Measurements from ENCODE around the gene CCDC102A. TPM values are rescaled to one million over a fixed set of nuclear protein-coding genes. Genes with fewer than 3 reads are reported as not detected.

Gene CCDC102A
- polyA plus RNA-seq, 6 donors from 2014 or later: 3.8 to 13.8 (median 9.3) TPM

DNA sequence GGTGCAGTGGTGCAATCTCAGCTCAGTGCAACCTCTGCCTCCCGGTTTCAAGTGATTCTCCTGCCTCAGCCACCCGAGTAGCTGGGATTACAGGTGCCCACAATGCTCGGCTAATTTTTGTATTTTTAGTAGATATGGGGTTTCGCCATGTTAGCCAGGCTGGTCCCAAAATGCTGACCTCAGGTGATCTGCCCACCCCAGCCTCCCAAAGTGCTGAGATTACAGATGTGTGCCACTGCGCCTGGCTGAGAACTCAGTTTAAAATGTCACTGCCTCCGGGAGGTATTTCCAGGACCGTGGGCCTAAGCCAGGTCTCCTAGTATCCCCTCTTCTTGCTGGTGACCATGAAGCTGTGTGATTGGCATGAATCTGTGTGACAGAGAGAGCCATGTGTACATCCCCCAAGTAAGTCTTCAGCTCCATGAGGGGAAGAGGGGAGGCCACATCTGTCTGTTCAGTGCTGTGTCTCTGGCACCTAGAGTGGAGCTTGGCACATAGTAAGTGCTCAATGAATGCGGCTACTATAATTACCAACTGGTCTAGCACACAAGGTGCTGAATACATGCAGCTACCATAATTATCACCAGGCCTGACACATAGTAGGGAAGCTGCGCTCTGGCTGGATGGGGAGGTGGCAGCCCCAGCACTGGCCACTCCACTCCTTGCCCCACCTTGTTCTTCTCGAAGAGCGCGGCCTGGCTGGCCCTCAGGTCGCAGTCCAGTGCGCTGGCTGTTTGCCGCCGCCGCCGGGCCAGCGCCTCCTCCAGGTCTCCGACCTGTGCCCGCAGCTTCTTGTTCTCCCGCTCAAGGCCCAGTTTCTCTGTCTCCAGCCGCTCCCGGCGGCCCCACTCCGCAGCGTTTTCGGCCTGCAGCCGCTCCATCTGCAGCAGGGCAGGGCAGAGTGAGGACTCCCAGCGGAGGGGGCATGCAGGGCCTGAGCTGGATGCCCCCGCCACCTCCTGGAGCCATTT, 18.7 kb downstream of the CCDC102A start:
- no peak for ATAC-seq (ENCODE audit: low read depth in 2 of 2)
- Mint-ChIP-seq H3K27me3 (no peaks in the 10 kb centered on the region), H3K4me1 (peaks cover 23 to 26% (median 26%) of the 10 kb centered on the region in 3 donors), H3K4me3 (peak overlapping the region in 1 of 8 donors; percentile 11), H3K36me3 (peaks cover 0 to 29% of the 10 kb centered on the region in 2 donors), H3K27ac (peak overlapping the region in 1 of 6 donors; percentile 76), H3K9me3 (no peaks in the 10 kb centered on the region)
- no peak for DNase-seq

DNA sequence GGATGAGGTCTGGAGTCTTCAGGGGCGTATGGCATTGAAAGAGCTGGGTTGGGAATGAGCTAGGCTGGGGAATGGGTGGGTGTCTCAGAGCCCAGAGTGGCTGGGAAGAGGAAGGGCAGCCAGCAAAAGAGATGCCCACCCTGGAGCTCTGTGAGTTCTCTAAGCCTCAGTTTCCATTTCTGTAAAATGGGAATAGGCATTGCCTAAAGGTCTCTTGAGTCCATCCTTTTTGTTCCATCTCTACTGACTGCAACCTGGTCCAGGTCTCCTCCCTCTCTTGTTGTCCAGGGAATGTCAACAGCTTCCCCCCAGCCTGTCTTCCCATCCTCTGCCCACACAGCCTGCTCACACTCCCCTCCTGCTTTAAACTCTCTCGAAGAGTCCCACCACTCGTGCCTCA, 19.6 kb downstream of the CCDC102A start:
- no peak for DNase-seq
- Mint-ChIP-seq H3K27me3 (no peaks in the 10 kb centered on the region), H3K9me3 (no peaks in the 10 kb centered on the region), H3K4me3 (no peak overlapping the region), H3K4me1 (peaks cover 14 to 21% (median 20%) of the 10 kb centered on the region in 3 donors), H3K27ac (peak overlapping the region in 2 of 6 donors; percentile 79 to 85), H3K36me3 (peaks cover 0 to 29% of the 10 kb centered on the region in 2 donors)
- ATAC-seq (ENCODE audit: low read depth in 2 of 2): no peak

DNA sequence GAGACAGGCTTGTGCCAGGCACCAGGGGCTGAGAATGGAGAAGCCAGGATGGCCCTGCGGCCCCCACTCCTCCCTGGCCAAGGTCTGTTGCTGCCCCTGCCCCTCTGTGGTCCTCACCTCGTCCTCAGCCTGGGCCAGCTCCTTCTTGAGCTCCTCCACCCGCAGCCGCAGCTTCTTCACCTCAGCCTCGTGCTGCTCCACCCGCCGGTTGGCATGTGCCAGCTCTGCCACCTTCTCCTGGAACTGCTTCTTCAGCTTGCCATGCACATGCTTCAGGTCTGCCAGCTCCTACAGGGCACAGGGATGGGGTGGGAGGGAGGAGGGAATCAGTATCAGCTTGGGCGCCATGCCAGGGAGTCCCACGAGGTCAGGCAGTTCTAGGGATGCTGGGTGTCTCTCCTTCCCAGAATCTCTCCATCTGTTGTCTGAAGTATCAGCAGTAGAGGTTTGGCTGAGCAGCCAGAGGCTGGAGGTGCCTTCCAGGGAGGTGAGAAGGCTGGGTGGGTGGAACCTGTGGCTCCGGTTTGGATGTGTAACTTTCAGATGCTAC, 20.1 kb downstream of the CCDC102A start:
- DNase-seq (no peak), ATAC-seq (ENCODE audit: low read depth in 2 of 2) (no peak)
- Mint-ChIP-seq H3K27me3 (no peaks in the 10 kb centered on the region), H3K27ac (peak overlapping the region in 1 of 6 donors; percentile 79), H3K4me3 (no peak overlapping the region), H3K9me3 (no peaks in the 10 kb centered on the region), H3K36me3 (peaks cover 0 to 29% of the 10 kb centered on the region in 2 donors), H3K4me1 (peaks cover 12 to 21% (median 20%) of the 10 kb centered on the region in 3 donors)

DNA sequence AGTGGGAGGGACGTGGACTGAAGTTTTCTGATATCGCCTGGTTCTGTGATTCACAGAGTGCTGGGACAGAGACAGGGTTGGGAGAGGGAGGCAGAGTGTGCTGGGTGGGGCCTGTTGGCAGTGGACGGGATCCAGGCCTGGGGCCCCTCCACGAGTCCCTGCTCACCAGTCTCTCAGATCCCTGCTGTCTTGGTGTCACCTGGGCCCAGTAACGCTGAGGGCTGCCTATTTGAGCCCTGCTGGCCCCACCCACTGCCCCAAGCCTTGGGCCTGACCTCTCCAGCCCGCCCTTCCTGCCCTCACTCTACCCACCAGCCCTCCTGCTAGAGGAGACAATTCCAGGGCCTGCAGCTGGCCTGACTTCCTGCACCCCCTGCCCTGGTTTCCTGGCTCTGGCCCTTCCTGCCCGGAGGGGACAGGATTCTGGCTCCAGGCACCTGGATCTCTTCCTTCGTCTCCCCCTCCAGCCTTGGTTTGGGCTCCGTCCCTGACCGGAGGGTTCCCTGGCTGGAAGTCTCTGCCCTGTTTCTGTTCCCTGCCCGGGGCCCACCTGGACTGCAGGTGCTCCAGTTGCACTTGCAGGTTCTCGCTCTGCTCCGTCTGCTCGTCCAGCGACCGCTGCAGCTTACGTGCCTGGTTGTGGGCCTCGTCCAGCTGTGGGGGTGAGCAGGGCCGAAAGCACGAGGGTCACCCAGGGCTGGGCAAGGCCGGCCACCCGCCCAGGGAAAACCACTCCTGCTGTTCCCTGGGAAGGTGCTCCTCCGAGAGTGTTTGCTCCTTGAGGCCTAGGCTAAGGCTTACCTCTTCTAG, 21.4 kb downstream of the CCDC102A start:
- Mint-ChIP-seq H3K27me3 (no peaks in the 10 kb centered on the region), H3K27ac (no peak overlapping the region), H3K4me1 (peaks cover 3 to 12% (median 10%) of the 10 kb centered on the region in 3 donors), H3K36me3 (peaks cover 0 to 29% of the 10 kb centered on the region in 2 donors), H3K9me3 (no peaks in the 10 kb centered on the region), H3K4me3 (no peak overlapping the region)
- ATAC-seq (ENCODE audit: low read depth in 2 of 2) (no peak), DNase-seq (no peak)

DNA sequence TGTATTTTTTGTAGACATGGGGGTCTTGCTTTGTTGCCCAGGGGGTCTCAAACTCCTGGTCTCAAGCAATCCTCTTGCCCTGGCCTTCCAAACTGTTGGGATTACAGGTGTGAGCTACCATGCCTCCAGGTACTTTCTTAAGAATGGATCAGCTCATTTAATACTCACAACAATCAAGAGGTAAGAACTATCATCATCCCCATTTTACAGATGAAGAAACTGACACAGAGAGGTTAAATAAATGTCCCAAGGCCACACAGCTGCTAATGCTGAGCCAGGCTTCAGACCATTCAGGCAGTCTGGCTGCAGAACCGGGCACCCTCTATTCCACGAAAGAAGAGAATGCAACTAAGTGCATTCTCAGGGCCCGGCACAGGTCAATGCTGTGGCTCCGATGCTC, 22.0 kb downstream of the CCDC102A start:
- no peak for ATAC-seq (ENCODE audit: low read depth in 2 of 2)
- DNase-seq: no peak
- Mint-ChIP-seq H3K27ac (no peak overlapping the region), H3K36me3 (peaks cover 0 to 29% of the 10 kb centered on the region in 2 donors), H3K4me3 (no peak overlapping the region), H3K9me3 (no peaks in the 10 kb centered on the region), H3K4me1 (peaks cover 0 to 10% (median 6%) of the 10 kb centered on the region in 3 donors), H3K27me3 (no peaks in the 10 kb centered on the region)

DNA sequence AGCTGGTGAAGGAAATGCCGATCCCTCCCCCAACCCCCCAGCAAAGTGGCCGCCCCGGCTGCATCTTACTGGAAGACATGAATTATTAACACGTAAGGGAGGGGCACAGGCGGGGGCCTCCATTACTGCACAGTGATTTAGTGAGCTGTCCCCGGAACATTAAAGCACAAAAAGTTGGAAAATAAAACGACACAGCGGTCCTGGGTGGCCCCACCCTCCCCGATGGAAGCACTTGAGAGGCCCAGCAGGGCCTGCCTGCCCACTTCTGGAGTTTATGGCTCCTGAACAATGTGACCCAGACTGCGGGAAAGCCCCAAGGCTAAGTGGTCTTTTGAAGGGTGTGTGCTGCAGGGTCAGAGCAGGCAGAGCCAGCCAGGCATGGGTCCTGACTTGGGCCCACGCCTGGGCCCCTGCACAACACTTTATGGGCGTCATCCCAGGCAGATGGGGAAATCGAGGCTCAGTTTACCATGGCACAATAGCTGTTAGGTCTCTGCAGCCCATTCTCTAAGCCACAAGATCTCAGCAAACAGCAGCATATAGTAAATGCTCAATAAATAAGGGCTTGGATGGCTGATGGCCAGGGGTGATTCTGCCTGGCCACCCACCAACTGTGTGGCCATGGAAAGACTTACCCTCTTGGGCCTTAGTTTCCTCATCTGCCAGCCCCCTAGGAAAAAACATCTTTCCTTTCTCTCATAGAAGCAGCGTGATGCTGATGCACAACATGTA, 22.8 kb downstream of the CCDC102A start:
- peaks cover 0 to 4% (median 4%) of the 10 kb centered on the region in 3 donors for H3K27me3 Mint-ChIP-seq
- peaks cover 0 to 22% of the 10 kb centered on the region in 2 donors for H3K36me3 Mint-ChIP-seq
- no peak overlapping the region for H3K27ac Mint-ChIP-seq
- no peak for ATAC-seq (ENCODE audit: low read depth in 2 of 2)
- DNase-seq: no peak
- H3K9me3 Mint-ChIP-seq: no peaks in the 10 kb centered on the region
- H3K4me1 Mint-ChIP-seq: peaks cover 0 to 6% (median 5%) of the 10 kb centered on the region in 3 donors
- H3K4me3 Mint-ChIP-seq: no peak overlapping the region

DNA sequence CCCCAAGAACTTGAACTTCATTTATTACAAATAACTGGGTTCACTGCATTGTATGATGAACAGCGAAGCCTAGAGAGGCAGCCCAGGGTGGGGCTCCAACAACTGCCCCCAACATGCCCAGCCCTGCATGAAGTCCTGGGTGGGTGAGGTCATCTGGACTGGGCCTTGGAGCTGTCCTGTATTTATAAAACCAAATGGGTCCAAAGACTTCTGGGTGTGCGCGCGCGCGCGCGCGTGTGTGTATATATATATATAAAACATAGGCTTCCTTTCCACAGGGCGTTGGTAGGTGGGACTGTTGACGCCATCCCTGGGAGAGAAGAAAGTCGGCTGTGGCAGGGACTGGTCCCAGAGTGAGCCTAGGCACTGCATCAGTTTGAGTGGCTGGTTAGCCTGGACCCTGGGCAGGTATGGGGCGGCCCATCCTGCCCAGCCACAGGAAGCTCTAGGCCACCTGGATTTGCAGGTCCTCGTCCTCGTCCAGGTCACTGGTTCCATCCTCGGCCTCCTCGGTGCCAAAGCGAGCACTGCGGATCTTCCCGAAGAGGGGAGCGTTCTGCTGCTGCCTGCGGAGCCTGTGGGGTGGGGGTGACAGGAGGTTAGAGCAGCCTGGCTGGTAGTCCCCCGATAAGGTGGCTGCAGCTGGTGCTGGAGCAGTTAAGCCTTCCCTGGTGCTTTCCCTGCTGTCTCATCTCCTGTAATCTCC, 23.9 kb downstream of the CCDC102A start:
- no peak for ATAC-seq (ENCODE audit: low read depth in 2 of 2)
- Mint-ChIP-seq H3K27ac (no peak overlapping the region), H3K36me3 (peaks cover 0 to 22% of the 10 kb centered on the region in 2 donors), H3K27me3 (peaks cover 0 to 6% (median 6%) of the 10 kb centered on the region in 3 donors), H3K4me3 (no peak overlapping the region), H3K4me1 (peaks cover 0 to 6% (median 5%) of the 10 kb centered on the region in 3 donors), H3K9me3 (no peaks in the 10 kb centered on the region)
- no peak for DNase-seq

DNA sequence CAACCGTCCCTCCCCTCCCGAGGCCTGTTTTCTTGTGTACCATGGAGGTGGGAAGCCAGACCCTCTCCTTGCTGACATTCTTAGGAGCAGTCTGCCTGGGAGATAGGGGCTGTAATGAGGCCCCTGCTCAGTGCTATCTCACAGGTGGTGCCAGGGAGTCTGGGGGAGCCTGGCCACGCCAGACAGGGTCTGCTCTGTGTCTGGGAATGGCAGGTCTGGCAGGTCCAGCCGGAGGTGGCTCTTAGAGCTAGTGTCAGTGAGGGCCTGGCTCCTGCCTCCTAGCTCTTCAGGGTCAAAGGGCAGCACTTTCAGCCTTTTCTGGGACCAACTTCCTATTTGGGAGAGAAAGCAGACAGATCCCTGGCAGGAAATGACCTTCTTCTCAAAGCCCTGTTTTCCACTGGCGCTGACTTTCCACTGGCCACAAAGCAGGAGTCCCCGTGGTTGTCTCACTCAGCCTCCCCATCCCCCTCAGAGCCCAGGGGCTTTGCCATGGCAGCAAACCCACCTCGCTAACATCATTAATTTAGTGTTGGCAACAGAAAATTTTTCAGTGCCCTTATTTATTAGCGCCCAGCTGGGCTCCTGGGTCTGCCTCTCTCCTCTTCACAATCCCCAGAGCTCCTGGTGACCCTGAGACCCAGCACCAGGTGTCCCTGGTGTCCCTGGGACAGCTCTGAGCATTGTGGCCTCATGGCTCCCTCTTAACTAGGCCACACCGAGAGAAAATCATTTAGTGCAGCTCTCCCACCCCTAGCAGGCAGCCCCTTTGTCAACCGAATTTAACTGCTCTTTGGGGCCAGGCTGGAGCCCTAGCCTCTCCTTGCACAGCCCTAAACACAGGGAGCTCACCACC, 26.1 kb downstream of the CCDC102A start:
- H3K27me3 Mint-ChIP-seq: peaks cover 0 to 8% (median 8%) of the 10 kb centered on the region in 3 donors
- peak overlapping the region in 2 of 6 donors; percentile 16 to 37 for H3K27ac Mint-ChIP-seq
- DNase-seq: no peak
- H3K36me3 Mint-ChIP-seq: peaks cover 0 to 2% of the 10 kb centered on the region in 2 donors
- H3K4me3 Mint-ChIP-seq: no peak overlapping the region
- H3K9me3 Mint-ChIP-seq: no peaks in the 10 kb centered on the region
- no peak for ATAC-seq (ENCODE audit: low read depth in 2 of 2)
- no peaks in the 10 kb centered on the region for H3K4me1 Mint-ChIP-seq

DNA sequence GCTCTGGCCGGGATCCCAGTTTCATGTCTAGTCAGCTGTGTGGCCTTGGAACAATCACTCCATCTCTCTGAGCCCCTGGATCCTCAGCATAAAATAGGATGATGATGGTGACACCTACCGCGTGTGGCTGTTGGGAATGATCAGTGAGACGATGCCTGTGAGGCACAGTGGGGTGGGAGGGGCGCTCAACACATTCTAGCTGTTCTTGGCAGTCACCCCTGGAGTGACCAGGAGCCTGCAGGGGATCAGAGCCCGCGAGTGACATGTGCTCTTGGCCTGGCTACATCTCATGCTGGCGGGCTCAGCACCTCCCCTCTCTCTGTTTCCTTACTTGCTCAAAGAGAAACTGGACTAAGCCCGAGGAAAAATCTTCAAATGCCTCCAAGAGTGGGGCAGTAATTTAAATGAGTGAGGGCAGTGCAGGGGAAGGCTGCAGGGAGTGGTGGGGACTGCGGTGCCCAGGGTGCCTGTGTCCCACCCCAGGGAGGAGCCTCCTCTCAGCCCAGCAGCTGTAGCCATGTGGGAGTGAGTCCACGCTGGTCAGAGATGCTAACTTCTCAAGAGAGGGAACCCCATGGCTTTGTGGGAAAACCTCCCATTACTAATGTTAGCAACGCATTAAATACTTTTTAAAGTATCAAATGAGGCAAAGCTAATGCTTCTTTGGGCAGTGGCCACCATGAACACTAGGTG, 27.0 kb downstream of the CCDC102A start:
- Mint-ChIP-seq H3K4me3 (no peak overlapping the region), H3K27ac (no peak overlapping the region), H3K9me3 (no peaks in the 10 kb centered on the region), H3K36me3 (no peaks in the 10 kb centered on the region), H3K4me1 (no peaks in the 10 kb centered on the region), H3K27me3 (peaks cover 0 to 14% (median 11%) of the 10 kb centered on the region in 3 donors)
- DNase-seq: no peak
- no peak for ATAC-seq (ENCODE audit: low read depth in 2 of 2)

DNA sequence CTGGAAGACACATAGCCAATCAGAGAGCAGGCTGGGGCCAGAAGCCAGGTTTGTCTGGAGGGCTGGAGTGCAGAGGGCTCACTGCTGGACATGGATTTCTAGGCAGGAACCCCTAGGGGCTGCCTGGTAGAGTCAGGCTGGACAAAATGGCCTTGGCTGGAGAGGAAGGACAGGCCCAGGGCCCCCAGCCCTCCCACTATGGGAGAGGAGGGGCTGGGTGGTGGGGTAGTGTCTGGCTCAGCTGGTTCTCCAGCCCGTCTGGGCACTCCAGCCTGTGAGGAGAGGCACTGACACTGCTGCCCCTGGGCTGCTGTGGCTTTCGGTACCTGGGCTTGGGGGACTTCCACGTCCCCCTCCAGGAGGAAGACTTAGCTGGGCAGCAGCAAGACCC, 28.3 kb downstream of the CCDC102A start:
- Mint-ChIP-seq H3K36me3 (no peaks in the 10 kb centered on the region), H3K4me3 (no peak overlapping the region), H3K9me3 (no peaks in the 10 kb centered on the region), H3K4me1 (no peaks in the 10 kb centered on the region), H3K27me3 (peaks cover 0 to 14% (median 11%) of the 10 kb centered on the region in 3 donors), H3K27ac (no peak overlapping the region)
- DNase-seq: no peak
- no peak for ATAC-seq (ENCODE audit: low read depth in 2 of 2)
